HT1080 (cell line): Measurements from ENCODE around the gene MAP4K1. TPM values are rescaled to one million over a fixed set of nuclear protein-coding genes. Genes with fewer than 3 reads are reported as not detected.

Source experiments
- DNase-seq: peaks from one replicate; pipeline ENCODE4 v3.0.0-alpha.2; 2015; ENCODE audit warnings: low read depth
- polyA plus RNA-seq, 2 experiments: library from polyadenylated mRNA; depleted of rRNA; stranded (reverse); fragments of >200 nt; gene quantifications; 2 replicates each; pipeline ENCODE4 v1.2.3, GENCODE V29; 2015
- total RNA-seq: library from RNA; depleted of rRNA; stranded (reverse); fragments of >200 nt; shearing (Covaris generic); gene quantifications from 2 replicates; pipeline ENCODE4 v1.2.3, GENCODE V29; 2014; rRNA removed

Gene MAP4K1
- total RNA-seq, result 0.20 and 0.24 TPM in 2 replicates
- polyA plus RNA-seq (2015; cell fraction: cytosol; rRNA removed), result 0.10 and 0.44 TPM in 2 replicates
- polyA plus RNA-seq (2015; cell fraction: nucleus; rRNA removed), result 0.24 and 0.68 TPM in 2 replicates

DNA sequence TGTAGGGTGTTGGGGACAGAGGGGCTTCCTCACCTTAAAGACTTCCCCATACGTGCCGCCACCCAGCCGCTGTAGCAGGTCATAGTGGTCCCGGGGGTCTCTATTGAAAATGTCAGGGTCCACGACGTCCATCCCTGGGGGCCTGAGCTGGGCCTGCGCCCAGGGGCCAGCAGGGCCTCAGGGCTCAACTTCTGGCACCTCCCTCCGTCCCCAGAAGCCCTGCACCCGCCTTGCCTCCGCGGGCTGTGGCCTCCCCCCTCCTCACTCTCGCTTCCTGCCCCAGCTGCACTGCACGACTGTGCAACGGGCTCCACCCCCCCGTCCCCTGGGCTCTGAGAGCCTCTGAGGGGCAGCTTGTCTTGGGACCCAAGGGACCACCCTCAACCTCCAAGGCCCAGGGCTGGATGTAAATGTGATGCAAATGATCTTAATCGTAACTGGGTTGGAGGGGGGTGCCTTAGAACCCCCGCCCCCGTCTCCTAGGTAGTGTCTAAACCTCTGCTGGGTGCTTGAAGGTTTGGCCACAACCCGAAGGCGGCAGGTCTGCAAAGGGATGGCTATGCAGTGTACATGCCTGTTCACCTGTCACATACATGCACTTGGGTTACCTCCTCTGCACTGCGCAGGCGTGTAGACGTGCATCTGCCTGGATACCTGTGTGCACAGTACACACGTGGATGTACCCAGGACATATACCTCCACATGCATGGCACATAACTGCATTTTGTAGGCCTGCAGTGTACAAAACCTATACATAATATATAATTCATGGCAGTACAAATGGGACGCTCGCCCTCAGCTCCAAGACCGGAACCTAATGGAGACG is at the start of gene MAP4K1:
MAP4K1 (minus strand) TSS at position 190 of the 826 bp plus-strand sequence; CDS start at position 132, 58 bp downstream.
- DNase-seq, result no peak

DNA sequence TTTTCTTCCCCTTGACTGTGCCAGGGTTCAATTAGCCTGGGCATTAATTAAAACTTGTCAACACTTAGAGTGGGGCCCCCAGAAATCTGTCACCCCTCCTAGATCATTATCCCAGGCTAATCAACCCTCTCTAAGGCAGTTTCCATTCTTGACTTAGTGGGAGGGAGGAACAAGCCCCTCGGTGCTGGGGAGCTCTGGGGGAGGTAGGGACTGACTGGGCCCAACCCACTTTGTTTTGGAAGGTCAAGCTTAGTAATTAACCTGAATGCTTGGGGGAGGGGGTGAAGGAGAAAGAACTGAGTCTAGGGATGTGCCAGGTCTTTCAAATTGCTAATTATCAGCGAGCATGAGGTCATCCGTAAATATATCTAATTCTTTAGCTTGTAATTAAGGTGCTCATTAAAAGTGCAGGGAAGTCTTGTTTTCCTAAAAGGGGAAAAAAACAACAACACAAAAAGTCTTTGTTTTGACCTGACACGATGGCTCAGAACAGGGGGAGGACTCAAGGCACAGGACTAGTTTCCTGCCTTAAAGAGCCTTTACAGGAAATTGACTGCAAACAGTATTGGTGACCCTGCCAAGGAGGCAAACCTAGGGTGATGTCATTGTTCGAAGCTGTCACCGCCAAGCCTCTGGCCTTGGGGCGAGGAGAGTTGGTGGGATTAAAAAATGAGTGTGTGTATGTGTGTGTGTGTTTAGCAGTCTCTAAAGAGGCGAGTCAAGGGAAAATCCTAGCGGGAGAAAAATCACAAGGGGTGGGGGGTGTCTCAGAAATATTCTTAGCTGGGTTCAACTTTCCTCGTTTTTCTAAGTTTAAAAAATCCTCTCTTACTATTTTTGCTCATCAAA is 49.1 kb upstream of the MAP4K1 start:
- DNase-seq, result peak; percentile 77

DNA sequence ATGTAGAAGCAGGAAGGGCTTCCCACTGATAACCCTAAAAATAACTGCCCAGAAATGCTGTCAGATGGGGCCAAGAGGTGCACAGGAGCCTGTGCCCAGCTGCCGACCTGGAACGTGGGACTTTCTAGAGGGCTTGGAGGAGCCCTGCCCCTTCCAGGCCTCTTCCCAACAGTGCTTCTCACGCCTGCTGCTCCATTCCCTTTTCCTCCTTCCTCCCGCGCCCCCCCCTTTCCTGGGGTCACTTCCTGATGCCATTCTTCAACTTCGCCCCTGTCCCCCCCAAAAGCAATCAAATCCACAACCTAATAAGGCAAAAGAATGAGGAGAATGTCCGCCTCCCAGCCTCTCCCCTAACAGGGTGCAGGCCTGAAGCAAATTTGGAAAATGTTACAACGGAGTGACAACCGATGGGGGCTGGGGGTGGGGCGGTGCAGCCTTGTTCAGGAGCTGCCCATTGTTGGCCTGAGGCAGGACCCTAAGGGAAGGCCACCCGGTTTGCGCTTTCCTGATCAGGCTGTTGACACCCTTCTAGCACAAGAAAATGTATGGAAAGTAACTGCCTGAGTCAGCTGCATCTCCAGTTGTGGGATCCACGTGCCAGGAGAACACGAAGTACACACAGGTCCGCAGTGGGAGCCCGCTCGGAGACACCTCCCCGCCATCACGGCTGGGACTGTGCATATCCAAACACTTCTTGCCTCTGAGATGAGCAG is 48.4 kb upstream of the MAP4K1 start:
- DNase-seq, result no peak

DNA sequence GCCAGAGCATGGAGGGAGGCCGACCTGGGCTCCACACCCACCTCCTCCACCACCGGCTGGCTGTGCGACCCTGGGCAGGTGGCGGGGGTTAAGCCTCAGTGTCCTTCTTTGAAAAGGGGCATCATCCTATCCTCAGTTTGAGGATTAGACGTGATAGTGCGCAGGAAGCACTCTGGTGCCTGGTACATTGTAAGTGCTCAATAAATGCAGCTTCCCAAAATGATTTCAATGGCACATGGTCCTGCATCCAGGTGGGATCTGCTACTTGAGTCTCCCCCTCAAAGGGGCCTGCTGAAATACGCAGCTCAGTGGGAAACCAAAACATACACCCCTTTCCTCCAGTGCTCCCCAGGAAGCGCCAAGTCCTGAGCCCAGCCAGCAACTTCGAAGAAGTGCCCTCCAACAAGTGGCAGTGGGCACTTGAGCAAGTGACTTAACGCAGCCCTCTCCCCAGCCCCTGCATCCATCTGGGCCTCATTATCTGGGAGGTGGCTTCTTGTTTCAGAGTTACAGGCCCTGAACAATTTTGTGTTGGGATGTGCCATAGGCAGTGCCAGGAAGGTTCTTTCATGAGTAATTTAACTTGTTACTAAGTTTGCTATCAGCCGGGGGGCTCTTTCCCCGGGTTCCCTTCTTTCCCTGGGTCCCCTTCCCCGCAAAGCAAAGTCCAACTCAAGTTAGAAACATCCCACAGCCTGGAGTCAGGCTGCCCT is 47.6 kb upstream of the MAP4K1 start:
- DNase-seq, result no peak

DNA sequence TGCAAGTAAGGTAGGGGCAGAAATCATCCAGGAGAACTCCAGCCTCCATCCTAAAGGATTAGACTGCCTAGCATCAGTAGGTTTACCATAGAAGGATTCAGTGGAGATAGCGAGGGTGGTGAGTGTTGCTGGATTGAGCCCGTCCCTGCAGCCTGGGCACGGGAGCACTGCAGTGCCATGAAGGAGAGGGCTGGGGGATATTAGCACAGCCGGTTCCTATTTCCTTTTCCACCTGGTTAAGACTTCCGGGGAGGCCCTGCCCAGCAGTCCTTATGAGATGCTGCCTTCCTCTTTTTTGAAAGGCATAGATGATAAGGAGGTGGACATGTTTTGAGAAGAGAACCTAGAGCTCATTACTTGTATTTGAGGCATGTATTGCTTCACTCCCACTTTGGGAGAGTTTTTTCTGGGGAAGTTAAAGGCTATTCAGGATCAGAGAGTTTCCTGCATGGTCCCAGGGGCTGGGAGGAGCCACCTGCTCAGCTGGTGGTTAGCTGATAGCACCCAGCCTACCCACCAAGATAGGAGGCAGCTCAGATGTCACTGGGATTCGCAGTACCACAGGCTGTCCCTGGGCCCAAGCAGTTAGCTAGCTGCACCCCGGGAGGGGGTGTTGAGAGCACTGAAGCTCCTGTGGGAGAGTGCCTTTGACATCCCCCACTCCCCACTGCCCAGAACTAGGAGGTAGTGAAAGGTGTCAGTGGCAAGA is 46.9 kb upstream of the MAP4K1 start:
- DNase-seq, result no peak

DNA sequence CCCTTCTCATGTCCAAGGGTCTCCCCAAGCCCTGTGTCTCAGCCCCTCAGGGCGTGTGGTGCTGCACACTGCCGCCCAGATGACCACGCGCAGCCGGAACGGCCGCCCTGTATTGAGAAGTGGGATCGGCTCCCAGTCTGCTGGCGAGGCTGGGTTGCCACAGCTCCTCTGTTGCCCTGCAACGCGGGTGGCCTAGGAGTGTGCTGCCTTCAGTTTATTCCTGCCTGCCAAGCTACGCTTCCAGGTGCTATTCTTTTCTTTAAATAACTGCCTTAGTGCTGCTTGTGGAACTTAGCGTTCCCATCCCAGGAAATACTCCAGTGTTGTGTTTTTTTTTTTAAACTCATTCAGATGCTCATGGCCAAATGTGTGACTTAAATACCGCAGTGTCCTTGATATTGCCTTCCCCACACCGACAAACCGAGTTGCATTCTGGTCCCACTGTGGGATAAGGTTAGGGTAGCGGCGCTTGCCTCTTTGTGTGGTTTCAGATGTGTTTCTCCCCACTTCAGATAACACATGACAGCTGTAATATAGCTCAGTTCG is 46.3 kb upstream of the MAP4K1 start:
- no peak for DNase-seq

DNA sequence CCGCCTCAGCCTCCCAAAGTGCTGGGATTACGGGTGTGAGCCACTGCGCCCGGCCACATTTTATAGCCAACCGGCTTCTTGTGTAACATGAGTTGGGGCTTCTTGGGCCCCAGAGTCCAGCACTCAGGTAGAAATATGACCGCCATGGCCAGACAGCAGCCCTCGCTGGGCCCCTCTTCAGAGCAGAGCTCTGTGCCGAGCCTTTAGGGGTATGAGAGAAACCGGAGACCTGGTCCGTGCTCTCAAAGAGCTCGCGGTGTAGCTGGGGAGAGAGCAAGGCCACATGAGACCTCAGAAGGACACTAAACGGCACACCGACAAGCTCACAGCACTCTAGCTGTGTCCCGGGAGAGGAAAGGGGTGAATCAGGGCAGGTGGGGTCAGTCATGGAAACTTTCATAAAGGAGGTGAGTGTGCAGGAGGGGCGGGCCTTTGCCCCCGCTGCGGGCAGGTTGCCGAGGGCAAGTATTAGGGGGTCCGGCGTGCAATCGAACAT is 45.5 kb upstream of the MAP4K1 start:
- DNase-seq, result no peak

DNA sequence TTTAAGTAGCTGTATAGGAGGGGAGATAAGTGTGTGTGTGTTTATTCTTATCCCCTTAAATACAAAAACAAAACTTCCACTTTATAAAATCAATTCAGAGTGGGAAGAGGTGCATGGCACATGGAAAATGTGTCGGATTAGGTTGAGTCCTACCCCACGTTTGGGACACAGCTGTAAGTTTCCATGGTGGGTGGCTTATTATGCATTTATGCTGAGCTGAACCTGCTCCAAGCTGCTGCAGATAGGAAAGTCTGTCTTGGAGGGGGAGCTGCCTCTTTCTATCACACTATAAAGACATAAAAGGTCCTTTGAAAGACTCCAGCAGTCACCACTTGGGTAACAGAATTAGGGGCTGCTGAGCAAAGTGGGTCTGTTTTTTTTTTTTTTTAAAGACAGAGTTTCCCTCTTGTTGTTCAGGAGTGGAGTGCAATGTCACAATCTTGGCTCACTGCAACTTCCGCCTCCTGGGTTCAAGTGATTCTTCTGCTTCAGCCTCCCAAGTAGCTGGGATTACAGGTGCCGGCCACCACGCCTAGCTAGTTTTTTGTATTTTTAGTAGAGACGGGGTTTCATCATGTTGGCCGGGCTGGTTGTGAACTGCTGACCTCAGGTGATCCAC is 44.9 kb upstream of the MAP4K1 start:
- no peak for DNase-seq

DNA sequence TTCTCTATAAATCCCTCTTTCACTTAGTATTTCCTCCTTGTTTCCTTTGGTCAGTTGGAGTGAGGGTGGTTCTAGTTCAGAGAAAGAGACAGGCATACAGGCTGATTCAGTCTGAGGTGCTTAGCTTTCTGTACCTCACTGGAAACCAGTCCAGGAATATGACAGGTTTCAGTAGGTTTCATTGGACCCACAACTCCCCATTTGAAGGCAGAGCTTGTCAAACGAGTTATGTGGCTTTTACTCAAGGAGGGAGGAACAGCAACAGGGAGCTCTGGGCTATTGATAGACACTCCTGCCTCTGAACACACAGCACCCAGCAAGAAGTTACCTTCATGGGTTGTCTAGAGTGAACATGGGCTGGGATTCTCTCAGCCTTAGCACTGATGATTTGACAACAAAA is 44.2 kb upstream of the MAP4K1 start:
- no peak for DNase-seq

DNA sequence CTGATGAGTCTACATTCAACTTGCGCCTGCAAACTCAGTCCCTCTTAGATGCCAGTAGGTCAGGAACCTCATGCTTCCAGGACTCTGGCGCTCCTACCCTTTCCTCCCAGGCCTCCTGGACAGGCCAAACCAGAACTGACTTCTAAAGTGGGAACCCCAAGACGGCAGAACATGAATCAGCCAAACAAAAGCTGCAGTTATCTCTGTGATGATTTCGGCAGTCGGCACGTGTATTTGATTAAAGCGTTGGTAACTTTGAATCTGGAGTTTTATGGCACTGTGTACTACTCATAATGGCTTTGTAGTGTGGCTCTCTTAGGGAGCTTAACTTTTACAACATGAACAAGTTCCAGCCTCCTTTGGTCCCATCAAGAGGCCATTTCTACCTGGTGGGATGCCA is 43.4 kb upstream of the MAP4K1 start:
- DNase-seq, result no peak

GRCh38 chr19:38660724-38661123 is 43.0 kb upstream of the MAP4K1 start:
- DNase-seq, result no peak

DNA sequence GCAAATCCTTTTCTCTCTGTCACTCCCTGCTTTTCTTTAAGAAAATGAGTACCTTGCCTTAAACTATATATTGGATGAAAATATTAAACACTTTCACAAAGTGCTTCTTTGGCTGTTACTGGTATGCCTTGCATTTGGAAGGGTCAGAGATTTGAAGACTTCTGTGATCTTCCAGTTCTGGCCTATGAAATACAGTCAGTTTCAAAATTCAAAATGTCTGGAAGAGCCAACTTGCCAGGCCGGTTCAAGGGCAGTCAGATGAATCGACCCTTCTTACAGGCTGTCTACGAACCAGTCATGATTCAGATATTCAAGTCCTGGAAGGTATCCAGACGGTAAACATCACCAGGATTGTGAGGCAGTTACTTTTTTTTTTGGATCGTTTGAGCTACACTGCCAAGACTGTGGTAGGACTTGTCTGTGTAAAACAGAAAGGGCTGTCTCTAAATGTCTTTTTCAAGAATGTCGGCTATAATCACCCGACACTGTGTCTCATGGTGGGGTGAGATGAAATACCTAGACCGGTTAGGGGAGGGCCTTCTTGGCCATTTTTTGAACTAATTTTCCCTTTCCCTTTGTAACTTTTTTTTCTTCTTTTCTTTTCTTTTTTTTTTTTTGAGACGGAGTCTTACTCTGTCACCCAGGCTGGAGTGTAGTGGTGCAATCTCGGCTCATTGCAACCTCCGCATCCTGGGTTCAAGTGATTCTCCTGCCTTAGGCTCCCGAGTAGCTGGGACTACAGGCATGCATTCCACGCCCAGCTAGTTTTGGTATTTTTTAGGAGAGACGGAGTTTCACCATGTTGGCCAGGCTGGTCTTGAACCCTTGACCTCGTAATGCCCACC is 40.9 kb upstream of the MAP4K1 start:
- DNase-seq, result peak; percentile 98

GRCh38 chr19:38657633-38658222 is 40.0 kb upstream of the MAP4K1 start:
- DNase-seq, result peak; percentile 94

DNA sequence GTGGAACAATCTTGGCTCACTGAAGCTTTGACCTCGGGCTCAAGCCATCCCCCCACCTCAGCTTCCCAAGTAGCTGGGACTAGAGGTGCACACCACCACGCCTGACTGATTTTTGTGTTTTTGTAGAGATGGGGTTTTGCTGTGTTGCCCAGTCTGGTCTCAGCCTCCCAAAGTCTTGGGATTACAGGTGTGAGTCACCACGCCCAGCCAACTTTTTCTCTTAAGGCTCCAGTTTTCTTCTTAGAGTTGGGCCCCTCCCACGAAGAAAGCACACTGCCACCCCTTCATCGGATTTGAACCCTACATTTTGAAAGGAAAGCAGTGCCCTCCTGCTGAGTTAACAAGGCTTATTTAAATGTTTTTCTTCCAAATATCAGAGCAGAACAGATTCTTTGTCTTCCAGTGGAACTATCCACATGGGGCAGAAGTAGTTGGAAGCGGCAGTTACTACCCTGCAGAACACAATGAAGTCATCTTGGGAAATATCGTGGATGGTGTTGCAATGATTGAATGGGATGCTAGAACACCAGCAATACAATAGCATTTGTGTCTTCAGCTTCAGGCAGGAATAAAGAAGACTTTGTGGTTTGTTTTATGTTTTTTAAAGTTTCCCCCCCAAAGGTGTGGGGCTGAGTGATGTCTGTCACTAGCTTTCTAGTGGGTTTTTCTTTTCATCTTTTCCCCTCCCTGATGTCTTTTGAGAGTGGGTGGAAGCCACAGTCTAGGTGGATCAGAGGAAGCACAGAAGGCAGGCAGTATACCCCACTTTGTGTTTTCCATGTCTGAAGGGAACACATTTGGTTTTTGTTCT is 38.6 kb upstream of the MAP4K1 start:
- DNase-seq, result peak; percentile 80

DNA sequence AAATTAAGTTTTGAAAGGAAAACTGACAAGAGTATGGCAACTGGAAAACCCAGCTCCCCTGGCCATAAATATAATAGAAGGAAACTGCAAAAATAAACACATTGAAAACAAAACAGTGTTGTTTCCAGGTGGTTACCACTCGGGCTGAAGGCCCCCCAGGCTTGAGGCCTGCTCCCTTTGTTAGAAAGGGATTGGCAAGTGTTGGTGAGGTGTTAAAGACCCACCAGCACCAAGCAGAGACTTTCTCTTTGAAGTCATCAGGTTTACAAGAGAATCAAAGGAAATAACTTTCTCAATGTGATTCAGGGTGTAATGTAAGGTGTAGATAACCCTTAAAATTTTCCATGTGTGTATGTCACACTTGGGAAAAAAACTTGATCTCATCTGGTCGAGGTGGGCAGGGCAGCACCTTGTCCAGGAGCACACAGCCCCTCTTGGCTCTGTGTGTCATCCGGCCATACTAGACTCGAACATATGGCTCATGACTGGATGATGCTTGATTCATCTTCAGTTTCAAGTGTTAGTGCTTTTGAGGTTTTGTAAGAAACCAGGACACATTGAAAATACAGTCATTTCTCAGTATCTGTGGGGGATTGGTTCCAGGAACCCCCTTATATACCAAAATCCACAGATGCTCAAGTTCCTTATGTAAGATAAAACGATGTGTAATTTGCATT is 37.5 kb upstream of the MAP4K1 start:
- peak; percentile 62 for DNase-seq

DNA sequence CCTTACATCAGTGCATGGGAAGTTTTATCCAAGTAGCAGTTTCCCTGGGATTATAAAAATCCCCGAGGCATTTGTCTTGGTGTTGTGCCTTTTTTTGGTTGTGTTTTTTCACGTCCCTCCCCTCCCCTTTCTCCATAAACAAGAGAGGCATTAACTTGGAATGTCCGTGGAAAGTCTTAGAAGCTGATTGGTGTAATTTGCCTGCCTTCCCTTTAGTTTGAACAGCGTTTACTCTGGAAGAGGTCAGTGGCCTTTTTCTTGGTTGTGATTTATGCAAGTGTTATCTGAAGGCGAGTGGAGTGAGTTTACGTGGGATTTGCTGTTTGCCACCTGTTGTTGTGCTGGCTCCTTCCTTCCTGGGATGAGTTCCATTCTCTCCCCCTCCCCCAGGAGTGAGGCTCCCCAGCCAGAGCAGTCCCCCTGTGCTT is 36.9 kb upstream of the MAP4K1 start:
- DNase-seq, result no peak
